ENCODE data around the gene GHDC. TPM values are rescaled to one million over a fixed set of nuclear protein-coding genes. Genes with fewer than 3 reads are reported as not detected.
A peak's percentile ranks its signal among the peaks of the same experiment; 100 is the strongest.
"Not testable (repeated sequence)": the region's sequence is repeated elsewhere in the genome, so short reads cannot be mapped to it uniquely, and the experiment has no call there.

The GHDC gene
- total RNA-seq, 5 donors from 2014 or later (not counting 1 experiment from before 2014, with no cell fraction given), result 15.8 to 26.2 (median 22.5) TPM

GRCh38 chr17:42211921-42212341 lies 17.6 kb upstream of the GHDC start:
- not testable (repeated sequence) for H3K27me3 Mint-ChIP-seq; H3K4me3 Mint-ChIP-seq; DNase-seq; H3K27ac ChIP-seq (ENCODE audit: low read length); ATAC-seq (replicated peaks in 1 of 4); H3K9me3 Mint-ChIP-seq; H3K4me1 ChIP-seq (ENCODE audit: control insufficient read depth in 1 of 2, extremely low read depth in 1 of 2, insufficient read depth in 2 of 2, low read length in 2 of 2); H3K4me1 Mint-ChIP-seq; H3K27ac Mint-ChIP-seq; H3K4me3 ChIP-seq (ENCODE audit: control insufficient read depth in 1 of 2, extremely low read depth in 1 of 2, low read length in 1 of 2); H3K9me3 ChIP-seq; H3K27me3 ChIP-seq (replicated peaks in 1 of 2; ENCODE audit: control insufficient read depth in 2 of 2, extremely low read depth in 1 of 2, insufficient read depth in 2 of 2, low read length in 1 of 2)
- WGBS (ENCODE audit: insufficient coverage), result 70% methylated on average over 2 of the region's 9 CpGs
- ChIA-PET CTCF (interaction anchor here in 1 of 2 donors (0.7 kb wide), 1 partner anchor 108 kb away, joined by 4 read pairs; no protein-coding TSS in a partner anchor), POLR2A (interaction anchor here (0.6 to 1.0 kb wide), 2 partner anchors 31 to 79 kb away, joined by 3 read pairs; no protein-coding TSS in a partner anchor)
- peaks cover 46% of the 10 kb centered on the region for H3K36me3 Mint-ChIP-seq
- H3K36me3 ChIP-seq (ENCODE audit: control insufficient read depth in 2 of 2, extremely low read depth in 1 of 2, insufficient read depth in 1 of 2, low read length in 1 of 2), result peaks cover 26 to 91% of the 10 kb centered on the region in 2 donors

DNA sequence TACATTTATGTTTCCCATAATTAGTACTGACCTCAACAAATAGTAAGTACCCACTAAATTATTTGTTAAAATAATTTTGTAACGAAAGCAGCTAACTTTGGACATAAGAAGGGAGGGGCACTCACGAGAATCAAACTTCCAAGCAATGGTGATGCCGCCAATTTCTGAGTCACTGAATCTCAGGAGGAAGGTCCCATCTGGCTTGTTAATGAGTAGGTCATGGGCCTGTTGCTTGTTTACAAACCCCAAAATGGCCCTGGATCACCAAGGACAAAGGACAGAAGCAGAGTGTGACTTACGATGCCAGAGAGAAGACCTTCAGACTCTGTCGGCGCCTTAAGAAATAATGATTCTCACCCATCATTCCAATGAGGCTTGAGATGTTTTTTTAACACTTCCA lies 15.8 kb upstream of the GHDC start:
- Histone ChIP-seq H3K4me1 (ENCODE audit: control insufficient read depth in 1 of 2, extremely low read depth in 1 of 2, insufficient read depth in 2 of 2, low read length in 2 of 2) (no peaks in the 10 kb centered on the region), H3K27ac (ENCODE audit: low read length) (no peak overlapping the region), H3K27me3 (replicated peaks in 1 of 2; ENCODE audit: control insufficient read depth in 2 of 2, extremely low read depth in 1 of 2, insufficient read depth in 2 of 2, low read length in 1 of 2) (no peaks in the 10 kb centered on the region), H3K9me3 (no peaks in the 10 kb centered on the region), H3K4me3 (ENCODE audit: control insufficient read depth in 1 of 2, extremely low read depth in 1 of 2, low read length in 1 of 2) (no peak overlapping the region), H3K36me3 (ENCODE audit: control insufficient read depth in 2 of 2, extremely low read depth in 1 of 2, insufficient read depth in 1 of 2, low read length in 1 of 2) (peaks cover 23 to 90% of the 10 kb centered on the region in 2 donors)
- no peak overlapping the region for H3K4me3 Mint-ChIP-seq
- WGBS (ENCODE audit: insufficient coverage), result 89% methylated on average over 2 of the region's 6 CpGs
- H3K9me3 Mint-ChIP-seq, result no peaks in the 10 kb centered on the region
- ATAC-seq (replicated peaks in 1 of 4) (no peak), DNase-seq (no peak)
- H3K27ac Mint-ChIP-seq, result no peak overlapping the region
- no peaks in the 10 kb centered on the region for H3K27me3 Mint-ChIP-seq
- POLR2A ChIA-PET, result no interaction called here
- no peaks in the 10 kb centered on the region for H3K4me1 Mint-ChIP-seq
- H3K36me3 Mint-ChIP-seq, result peaks cover 48% of the 10 kb centered on the region
- CTCF ChIA-PET, result no interaction called here

- Mint-ChIP-seq H3K27ac (peak overlapping the region in 1 of 2 donors; percentile 68), H3K36me3 (peaks cover 63% of the 10 kb centered on the region)
- POLR2A ChIA-PET; DNase-seq; H3K9me3 Mint-ChIP-seq; ATAC-seq (replicated peaks in 1 of 4); H3K9me3 ChIP-seq; H3K27me3 Mint-ChIP-seq; H3K27me3 ChIP-seq (replicated peaks in 1 of 2; ENCODE audit: control insufficient read depth in 2 of 2, extremely low read depth in 1 of 2, insufficient read depth in 2 of 2, low read length in 1 of 2); H3K27ac ChIP-seq (ENCODE audit: low read length); H3K4me3 Mint-ChIP-seq; H3K4me1 Mint-ChIP-seq; H3K4me3 ChIP-seq (ENCODE audit: control insufficient read depth in 1 of 2, extremely low read depth in 1 of 2, low read length in 1 of 2); H3K4me1 ChIP-seq (ENCODE audit: control insufficient read depth in 1 of 2, extremely low read depth in 1 of 2, insufficient read depth in 2 of 2, low read length in 2 of 2): not testable (repeated sequence)
- CTCF ChIA-PET, result interaction anchor here in 1 of 2 donors (0.7 kb wide), 1 partner anchor 205 kb away, joined by 4 read pairs; no protein-coding TSS in a partner anchor
- peaks cover 13 to 91% of the 10 kb centered on the region in 2 donors for H3K36me3 ChIP-seq (ENCODE audit: control insufficient read depth in 2 of 2, extremely low read depth in 1 of 2, insufficient read depth in 1 of 2, low read length in 1 of 2)
- WGBS (ENCODE audit: insufficient coverage), result 100% methylated on average over 1 of the region's 8 CpGs
Observed at GRCh38 chr17:42206153-42206612, 11.9 kb upstream of the GHDC start.

- Mint-ChIP-seq H3K27ac (peak overlapping the region in 1 of 2 donors; percentile 16), H3K9me3 (no peaks in the 10 kb centered on the region), H3K4me3 (no peak overlapping the region), H3K4me1 (peaks cover 0 to 6% (median 3%) of the 10 kb centered on the region in 3 donors), H3K36me3 (peaks cover 57% of the 10 kb centered on the region), H3K27me3 (no peaks in the 10 kb centered on the region)
- peaks cover 5 to 82% of the 10 kb centered on the region in 2 donors for H3K36me3 ChIP-seq (ENCODE audit: control insufficient read depth in 2 of 2, extremely low read depth in 1 of 2, insufficient read depth in 1 of 2, low read length in 1 of 2)
- ChIA-PET POLR2A (no interaction called here), CTCF (no interaction called here)
- no peak overlapping the region for H3K27ac ChIP-seq (ENCODE audit: low read length)
- H3K27me3 ChIP-seq (replicated peaks in 1 of 2; ENCODE audit: control insufficient read depth in 2 of 2, extremely low read depth in 1 of 2, insufficient read depth in 2 of 2, low read length in 1 of 2), result no peaks in the 10 kb centered on the region
- DNase-seq (no peak), ATAC-seq (replicated peaks in 1 of 4) (no peak)
- H3K9me3 ChIP-seq, result no peaks in the 10 kb centered on the region
- H3K4me3 ChIP-seq (ENCODE audit: control insufficient read depth in 1 of 2, extremely low read depth in 1 of 2, low read length in 1 of 2), result no peak overlapping the region
- WGBS (ENCODE audit: insufficient coverage), result no CpG with 5 or more reads among the region's 2 CpGs
- H3K4me1 ChIP-seq (ENCODE audit: control insufficient read depth in 1 of 2, extremely low read depth in 1 of 2, insufficient read depth in 2 of 2, low read length in 2 of 2), result no peaks in the 10 kb centered on the region
Observed at GRCh38 chr17:42203354-42203753, 9.1 kb upstream of the GHDC start.

DNA sequence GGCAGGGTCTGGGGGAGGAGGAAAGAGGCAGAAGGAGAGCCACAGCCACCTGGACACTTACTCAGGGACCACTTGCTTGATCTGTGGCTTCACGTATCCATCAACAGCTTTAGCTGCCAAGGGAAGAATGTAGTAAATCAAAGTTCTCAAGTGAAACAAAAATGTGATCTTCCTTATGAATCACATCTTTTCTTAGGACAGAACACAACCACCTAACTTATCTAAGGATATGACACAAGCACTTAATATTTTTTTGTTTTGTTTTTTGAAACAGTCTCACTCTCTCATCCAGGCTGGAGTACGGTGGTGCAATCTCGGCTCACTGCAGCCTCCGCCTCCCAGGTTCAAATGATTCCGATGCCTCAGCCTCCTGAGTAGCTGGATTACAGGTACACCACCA lies 8.4 kb upstream of the GHDC start:
- no CpG with 5 or more reads among the region's 5 CpGs for WGBS (ENCODE audit: insufficient coverage)
- H3K4me1 Mint-ChIP-seq, result peaks cover 0 to 6% (median 3%) of the 10 kb centered on the region in 3 donors
- H3K9me3 ChIP-seq, result no peaks in the 10 kb centered on the region
- H3K9me3 Mint-ChIP-seq, result no peaks in the 10 kb centered on the region
- H3K27me3 Mint-ChIP-seq, result no peaks in the 10 kb centered on the region
- POLR2A ChIA-PET, result no interaction called here
- no peaks in the 10 kb centered on the region for H3K4me1 ChIP-seq (ENCODE audit: control insufficient read depth in 1 of 2, extremely low read depth in 1 of 2, insufficient read depth in 2 of 2, low read length in 2 of 2)
- H3K27ac ChIP-seq (ENCODE audit: low read length), result no peak overlapping the region
- H3K36me3 ChIP-seq (ENCODE audit: control insufficient read depth in 2 of 2, extremely low read depth in 1 of 2, insufficient read depth in 1 of 2, low read length in 1 of 2), result peaks cover 5 to 78% of the 10 kb centered on the region in 2 donors
- no peak overlapping the region for H3K27ac Mint-ChIP-seq
- DNase-seq (no peak), ATAC-seq (replicated peaks in 1 of 4) (no peak)
- H3K36me3 Mint-ChIP-seq, result peaks cover 57% of the 10 kb centered on the region
- no peak overlapping the region for H3K4me3 Mint-ChIP-seq
- no peaks in the 10 kb centered on the region for H3K27me3 ChIP-seq (replicated peaks in 1 of 2; ENCODE audit: control insufficient read depth in 2 of 2, extremely low read depth in 1 of 2, insufficient read depth in 2 of 2, low read length in 1 of 2)
- H3K4me3 ChIP-seq (ENCODE audit: control insufficient read depth in 1 of 2, extremely low read depth in 1 of 2, low read length in 1 of 2), result no peak overlapping the region
- CTCF ChIA-PET, result interaction anchor here in 1 of 2 donors (0.6 kb wide), 1 partner anchor 241 kb away, joined by 7 read pairs; no protein-coding TSS in a partner anchor

- 98% methylated on average over 6 of the region's 6 CpGs for WGBS (ENCODE audit: insufficient coverage)
- no peaks in the 10 kb centered on the region for H3K4me1 ChIP-seq (ENCODE audit: control insufficient read depth in 1 of 2, extremely low read depth in 1 of 2, insufficient read depth in 2 of 2, low read length in 2 of 2)
- no peak for DNase-seq
- H3K9me3 ChIP-seq, result no peaks in the 10 kb centered on the region
- H3K36me3 ChIP-seq (ENCODE audit: control insufficient read depth in 2 of 2, extremely low read depth in 1 of 2, insufficient read depth in 1 of 2, low read length in 1 of 2), result peaks cover 5 to 73% of the 10 kb centered on the region in 2 donors
- Mint-ChIP-seq H3K4me3 (no peak overlapping the region), H3K36me3 (peaks cover 52% of the 10 kb centered on the region), H3K9me3 (no peaks in the 10 kb centered on the region), H3K27me3 (no peaks in the 10 kb centered on the region), H3K4me1 (peaks cover 0 to 6% (median 4%) of the 10 kb centered on the region in 3 donors), H3K27ac (peak overlapping the region in 1 of 2 donors; percentile 22)
- no peak overlapping the region for H3K4me3 ChIP-seq (ENCODE audit: control insufficient read depth in 1 of 2, extremely low read depth in 1 of 2, low read length in 1 of 2)
- POLR2A ChIA-PET, result interaction anchor here in 1 of 2 donors (0.6 to 1.2 kb wide), 2 partner anchors 10 to 14 kb away, joined by 3 to 5 read pairs; no protein-coding TSS in a partner anchor
- H3K27me3 ChIP-seq (replicated peaks in 1 of 2; ENCODE audit: control insufficient read depth in 2 of 2, extremely low read depth in 1 of 2, insufficient read depth in 2 of 2, low read length in 1 of 2), result no peaks in the 10 kb centered on the region
- CTCF ChIA-PET, result interaction anchor here in 1 of 2 donors (0.6 kb wide), 1 partner anchor 242 kb away, joined by 7 read pairs; no protein-coding TSS in a partner anchor
- H3K27ac ChIP-seq (ENCODE audit: low read length), result no peak overlapping the region
- no peak for ATAC-seq (replicated peaks in 1 of 4)
Observed at GRCh38 chr17:42202159-42202558, 7.9 kb upstream of the GHDC start.
